Calu3 (cell line): ENCODE results near the gene PRKACG. TPM values are rescaled to one million over a fixed set of nuclear protein-coding genes. Genes with fewer than 3 reads are reported as not detected.
A peak's percentile ranks its signal among the peaks of the same experiment; 100 is the strongest.

Experiments used
- BruUV-seq: library from RNA; stranded (reverse); fragments of 400-500 nt; replicated peaks from 2 replicates; lab custom pipeline; 2021; lab: Mats Ljungman, UMichigan
- CTCF ChIA-PET: fragments of 300-600 bp; sonication (Branson Sonifier 250); formaldehyde crosslinking; loops from one replicate; lab custom pipeline; 2022; ENCODE audit warnings: antibody characterized with exemption; lab: Charles Lee
- DNase-seq: peaks from one replicate; pipeline ENCODE4 v3.0.0; 2022
- H3K27ac Mint-ChIP-seq: one replicate; pipeline ENCODE4 v1.8.0; 2022; ENCODE audit warnings: mixed read lengths; ENCODE audit not compliant: unreplicated experiment
- H3K27me3 Mint-ChIP-seq: one replicate; pipeline ENCODE4 v1.8.0; 2022; ENCODE audit warnings: mixed read lengths; ENCODE audit not compliant: unreplicated experiment
- H3K36me3 Mint-ChIP-seq: one replicate; pipeline ENCODE4 v1.8.0; 2022; ENCODE audit warnings: mild to moderate bottlenecking, moderate library complexity, mixed read lengths; ENCODE audit not compliant: insufficient read depth, unreplicated experiment
- H3K4me1 Mint-ChIP-seq: one replicate; pipeline ENCODE4 v1.8.0; 2022; ENCODE audit warnings: mild to moderate bottlenecking, low read depth, mixed read lengths; ENCODE audit not compliant: unreplicated experiment
- H3K4me3 Mint-ChIP-seq: one replicate; pipeline ENCODE4 v1.8.0; 2022; ENCODE audit warnings: mild to moderate bottlenecking, low read depth, moderate library complexity, mixed read lengths; ENCODE audit not compliant: unreplicated experiment
- H3K9me3 Mint-ChIP-seq: one replicate; pipeline ENCODE4 v1.8.0; 2022; ENCODE audit warnings: low read depth, mixed read lengths; ENCODE audit not compliant: unreplicated experiment
- CTCF ChIP-seq: fragments of 200-600 bp; IDR thresholded peaks from one replicate; pipeline ENCODE4 v1.8.0; 2022; ENCODE audit warnings: antibody characterized with exemption; ENCODE audit not compliant: unreplicated experiment
- intact Hi-C: fragments of 100-400 bp; cut with micrococcal nuclease; formaldehyde crosslinking; loops from one replicate; pipeline ENCODE4 v1.10.0; 2022; ENCODE audit not compliant: unreplicated experiment
- total RNA-seq: library from RNA; stranded (reverse); gene quantifications from 2 replicates; pipeline ENCODE4 v1.2.3, GENCODE V29; 2022

The PRKACG gene
- total RNA-seq, 1 experiment from 2014 or later, result not detected

DNA sequence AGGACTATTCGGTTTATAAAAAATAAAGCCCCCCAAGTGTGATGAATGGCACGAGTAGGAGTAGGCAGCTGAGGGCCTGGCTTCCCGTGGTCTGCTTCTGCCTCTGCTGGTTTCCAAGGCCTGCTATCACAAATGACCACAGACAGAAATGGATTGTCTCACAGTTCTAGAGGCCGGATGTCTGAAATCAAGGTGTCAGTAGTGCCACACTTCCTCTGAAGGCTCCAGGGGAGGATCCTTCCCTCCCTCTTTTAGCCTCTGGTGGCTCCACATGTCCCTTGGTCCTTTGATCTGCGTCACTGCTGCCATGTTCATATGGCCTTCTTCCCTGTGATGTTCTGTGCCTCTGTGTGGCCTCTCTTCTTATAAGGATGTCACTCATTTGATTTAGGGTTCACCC lies 15.1 kb downstream of the PRKACG start:
- CTCF ChIA-PET, result interaction anchor here (1.1 kb wide), 2 partner anchors 34 to 219 kb away, joined by 3 to 8 read pairs; a partner anchor contains a TSS
- H3K36me3 Mint-ChIP-seq, result no peaks in the 10 kb centered on the region
- no TSS peak for BruUV-seq
- H3K4me1 Mint-ChIP-seq, result no peaks in the 10 kb centered on the region
- no peaks in the 10 kb centered on the region for H3K27me3 Mint-ChIP-seq
- no peak for DNase-seq
- H3K4me3 Mint-ChIP-seq, result no peak overlapping the region
- no peak for TF ChIP-seq CTCF
- H3K9me3 Mint-ChIP-seq, result no peaks in the 10 kb centered on the region
- H3K27ac Mint-ChIP-seq, result no peak overlapping the region
- intact Hi-C loops, result loop anchor here (1.0 to 10.0 kb wide), 2 partner anchors 314 to 415 kb away; no protein-coding TSS in a partner anchor

GRCh38 chr9:68998385-68998784 lies 15.5 kb downstream of the PRKACG start:
- Mint-ChIP-seq H3K4me1 (no peaks in the 10 kb centered on the region), H3K36me3 (no peaks in the 10 kb centered on the region), H3K27me3 (no peaks in the 10 kb centered on the region), H3K4me3 (no peak overlapping the region), H3K9me3 (no peaks in the 10 kb centered on the region), H3K27ac (peak overlapping the region; percentile 12)
- no peak for DNase-seq
- CTCF ChIA-PET, result no interaction called here
- intact Hi-C loops, result loop anchor here (10.0 kb wide), 1 partner anchor 314 kb away; no protein-coding TSS in a partner anchor
- BruUV-seq, result no TSS peak
- no peak for TF ChIP-seq CTCF

DNA sequence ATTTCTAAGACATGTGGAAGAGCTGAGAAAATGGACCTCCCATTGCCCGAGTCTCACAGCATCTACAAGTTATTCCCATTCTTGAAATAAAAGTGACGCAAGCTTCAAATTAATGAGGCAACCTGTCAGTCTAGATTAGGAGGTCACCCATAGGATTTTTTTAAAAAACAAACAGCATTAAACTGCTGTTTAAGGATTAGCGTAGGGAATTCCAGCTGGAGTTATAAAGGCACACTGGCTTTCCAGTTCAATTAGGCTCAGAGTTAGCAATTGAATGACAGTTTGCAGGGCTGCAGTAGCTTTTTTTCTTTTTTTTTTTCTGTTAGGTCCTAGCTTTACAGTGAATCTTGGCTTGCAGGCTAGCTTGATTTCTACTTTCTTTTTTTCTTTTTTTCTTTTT lies 16.2 kb downstream of the PRKACG start:
- no TSS peak for BruUV-seq
- H3K4me1 Mint-ChIP-seq, result no peaks in the 10 kb centered on the region
- H3K36me3 Mint-ChIP-seq, result no peaks in the 10 kb centered on the region
- no peak overlapping the region for H3K27ac Mint-ChIP-seq
- H3K9me3 Mint-ChIP-seq, result no peaks in the 10 kb centered on the region
- TF ChIP-seq CTCF, result no peak
- no peaks in the 10 kb centered on the region for H3K27me3 Mint-ChIP-seq
- CTCF ChIA-PET, result no interaction called here
- DNase-seq, result no peak
- no peak overlapping the region for H3K4me3 Mint-ChIP-seq
- intact Hi-C loops, result loop anchor here (10.0 kb wide), 1 partner anchor 313 kb away; no protein-coding TSS in a partner anchor

- H3K9me3 Mint-ChIP-seq, result no peaks in the 10 kb centered on the region
- TF ChIP-seq CTCF, result no peak
- no peak for DNase-seq
- intact Hi-C loops, result loop anchor here (10.0 kb wide), 1 partner anchor 312 kb away; no protein-coding TSS in a partner anchor
- CTCF ChIA-PET, result no interaction called here
- no peaks in the 10 kb centered on the region for H3K4me1 Mint-ChIP-seq
- no peak overlapping the region for H3K27ac Mint-ChIP-seq
- BruUV-seq, result no TSS peak
- no peaks in the 10 kb centered on the region for H3K36me3 Mint-ChIP-seq
- no peak overlapping the region for H3K4me3 Mint-ChIP-seq
- H3K27me3 Mint-ChIP-seq, result no peaks in the 10 kb centered on the region
These were observed 17.5 kb downstream of the PRKACG start for GRCh38 chr9:68996462-68996861.
